Tibial artery (tissue), 4 donors: ENCODE results near the gene WBP4.
A peak's percentile ranks its signal among the peaks of the same experiment; 100 is the strongest.

Experiments
- DNase-seq, 2 donors: peaks; one replicate each; pipeline ENCODE4 v3.0.0-alpha.2; 2019
- H3K27ac ChIP-seq, 2 donors: fragments of 200-600 bp; sonication (generic) in 1 of 2; 1 replicate in 1 of 2; 2 replicates in 1 of 2; pipeline ENCODE4 v1.5.1; 2018 to 2019; ENCODE audit warnings: mild to moderate bottlenecking in 1 of 2
- H3K27me3 ChIP-seq, 2 donors: fragments of 200-600 bp; sonication (generic) in 1 of 2; one replicate each; pipeline versions ENCODE4 v1.5.1 to v1.6.0; 2016 to 2019
- H3K36me3 ChIP-seq, 3 donors: fragments of 200-600 bp; sonication (generic) in 2 of 3; one replicate each; pipeline ENCODE4 v1.5.1; 2016 to 2019; ENCODE audit warnings: mild to moderate bottlenecking in 2 of 3
- H3K4me1 ChIP-seq, 4 donors: fragments of 200-600 bp; sonication (generic) in 2 of 4; 1 replicate in 3 of 4; 2 replicates in 1 of 4; pipeline ENCODE4 v1.5.1; 2016 to 2019
- H3K4me3 ChIP-seq, 2 donors: fragments of 200-600 bp; sonication (generic) in 1 of 2; 1 replicate in 1 of 2; 2 replicates in 1 of 2; pipeline ENCODE4 v1.5.1; 2018 to 2019; ENCODE audit warnings: mild to moderate bottlenecking in 2 of 2
- H3K9me3 ChIP-seq, 3 donors: fragments of 200-600 bp; sonication (generic) in 1 of 3; one replicate each; pipeline ENCODE4 v1.5.1; 2016 to 2019
- intact Hi-C: fragments of 100-400 bp; cut with DNase I; formaldehyde crosslinking; loops from one replicate; pipeline ENCODE4 v1.15.0; 2023; ENCODE audit warnings: low total_unique reads
- TF ChIP-seq, protein P1 (sequence below), 2 experiments: fragments of 200-600 bp in 1 of 2; fragments of 450-650 bp in 1 of 2; IDR thresholded peaks; one replicate each; pipeline ENCODE4 v1.5.1; 2017 to 2019; ENCODE audit warnings: antibody characterized with exemption in 2 of 2, mild to moderate bottlenecking in 1 of 2, moderate library complexity in 1 of 2

Gene WBP4

DNA sequence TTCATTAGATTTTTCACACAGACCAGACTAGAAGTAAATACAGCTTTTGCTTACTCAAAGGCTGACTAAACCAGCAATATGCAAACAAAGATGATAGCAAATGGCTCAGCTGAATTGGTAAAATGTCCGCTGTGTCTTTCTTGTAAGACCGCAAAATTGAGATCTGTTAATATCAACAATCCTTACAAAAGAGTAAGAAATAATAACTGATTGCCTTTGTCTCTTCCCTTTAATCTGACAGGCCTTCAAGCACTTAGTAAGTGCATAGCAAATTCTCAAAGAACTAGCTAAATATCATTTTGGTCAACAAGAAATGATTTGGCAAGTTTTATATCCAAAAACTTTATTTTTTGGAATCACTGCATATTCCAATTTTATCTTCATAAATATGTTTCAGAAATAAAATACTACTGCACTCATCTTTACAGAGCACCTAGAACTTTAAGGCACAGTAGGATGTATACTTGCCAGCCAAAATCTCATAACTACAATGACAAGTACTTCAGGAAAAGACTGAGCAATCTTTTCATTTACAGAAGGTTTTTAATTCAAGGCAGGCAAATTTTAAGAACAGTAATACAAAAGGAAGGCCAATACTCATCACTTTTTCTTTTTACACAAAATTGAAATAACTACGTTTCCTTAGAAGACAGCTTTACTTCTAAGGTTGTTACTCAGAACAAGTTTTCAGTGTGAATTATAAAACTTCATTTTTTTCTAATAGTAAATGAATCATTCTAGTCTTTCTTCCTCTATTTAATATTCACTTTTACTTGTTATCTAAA is 43.3 kb upstream of the WBP4 start:
- intact Hi-C loops: no loop called here
- Histone ChIP-seq H3K4me1 (peaks cover 0 to 42% (median 9%) of the 10 kb centered on the region in 4 donors), H3K27ac (peak overlapping the region; percentile 22 to 44), H3K27me3 (no peaks in the 10 kb centered on the region), H3K4me3 (peak overlapping the region; percentile 6 to 15), H3K9me3 (no peaks in the 10 kb centered on the region), H3K36me3 (no peaks in the 10 kb centered on the region)
- TF ChIP-seq, protein P1, sequence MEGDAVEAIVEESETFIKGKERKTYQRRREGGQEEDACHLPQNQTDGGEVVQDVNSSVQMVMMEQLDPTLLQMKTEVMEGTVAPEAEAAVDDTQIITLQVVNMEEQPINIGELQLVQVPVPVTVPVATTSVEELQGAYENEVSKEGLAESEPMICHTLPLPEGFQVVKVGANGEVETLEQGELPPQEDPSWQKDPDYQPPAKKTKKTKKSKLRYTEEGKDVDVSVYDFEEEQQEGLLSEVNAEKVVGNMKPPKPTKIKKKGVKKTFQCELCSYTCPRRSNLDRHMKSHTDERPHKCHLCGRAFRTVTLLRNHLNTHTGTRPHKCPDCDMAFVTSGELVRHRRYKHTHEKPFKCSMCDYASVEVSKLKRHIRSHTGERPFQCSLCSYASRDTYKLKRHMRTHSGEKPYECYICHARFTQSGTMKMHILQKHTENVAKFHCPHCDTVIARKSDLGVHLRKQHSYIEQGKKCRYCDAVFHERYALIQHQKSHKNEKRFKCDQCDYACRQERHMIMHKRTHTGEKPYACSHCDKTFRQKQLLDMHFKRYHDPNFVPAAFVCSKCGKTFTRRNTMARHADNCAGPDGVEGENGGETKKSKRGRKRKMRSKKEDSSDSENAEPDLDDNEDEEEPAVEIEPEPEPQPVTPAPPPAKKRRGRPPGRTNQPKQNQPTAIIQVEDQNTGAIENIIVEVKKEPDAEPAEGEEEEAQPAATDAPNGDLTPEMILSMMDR (IDR thresholded peaks at IDR 0.05): no peak
- DNase-seq: no peak

GRCh38 chr13:41018602-41018948 is 42.7 kb upstream of the WBP4 start:
- DNase-seq: no peak
- no peaks in the 10 kb centered on the region for H3K36me3 ChIP-seq
- peak overlapping the region; percentile 6 to 15 for H3K4me3 ChIP-seq
- H3K4me1 ChIP-seq: peaks cover 0 to 46% (median 9%) of the 10 kb centered on the region in 4 donors
- H3K27ac ChIP-seq: peak overlapping the region; percentile 44
- no peaks in the 10 kb centered on the region for H3K9me3 ChIP-seq
- TF ChIP-seq, protein P1 (IDR thresholded peaks at IDR 0.05): no peak
- no peaks in the 10 kb centered on the region for H3K27me3 ChIP-seq
- intact Hi-C loops: no loop called here

GRCh38 chr13:41019011-41019487 is 42.3 kb upstream of the WBP4 start, which contains the start of gene ELF1:
Gene ELF1, minus strand, starts transcription at chr13:41019316. Its CDS starts 37,262 bp downstream, at chr13:40982054.
- peak in 1 of 2 donors; percentile 49 for DNase-seq
- Histone ChIP-seq H3K27ac (peak within 1 kb of the TSS; percentile 44), H3K9me3 (no peaks in the 10 kb centered on the region), H3K27me3 (no peaks in the 10 kb centered on the region), H3K4me1 (peaks cover 0 to 49% (median 9%) of the 10 kb centered on the region in 4 donors), H3K4me3 (peak within 1 kb of the TSS; percentile 6 to 15), H3K36me3 (no peaks in the 10 kb centered on the region)
- intact Hi-C loops: no loop called here
- TF ChIP-seq, protein P1 (IDR thresholded peaks at IDR 0.05): no peak

GRCh38 chr13:41019578-41020347 is 41.5 kb upstream of the WBP4 start:
- Histone ChIP-seq H3K4me3 (no peak overlapping the region), H3K27me3 (no peaks in the 10 kb centered on the region), H3K4me1 (peaks cover 0 to 49% (median 9%) of the 10 kb centered on the region in 4 donors), H3K27ac (peak overlapping the region in 1 of 2 donors; percentile 1), H3K36me3 (no peaks in the 10 kb centered on the region), H3K9me3 (no peaks in the 10 kb centered on the region)
- no peak for DNase-seq
- intact Hi-C loops: no loop called here
- TF ChIP-seq, protein P1 (IDR thresholded peaks at IDR 0.05): no peak

GRCh38 chr13:41025518-41025917 is 35.8 kb upstream of the WBP4 start:
- H3K36me3 ChIP-seq: peaks cover 0 to 5% (median 0%) of the 10 kb centered on the region in 3 donors
- DNase-seq: no peak
- H3K9me3 ChIP-seq: no peaks in the 10 kb centered on the region
- H3K4me3 ChIP-seq: no peak overlapping the region
- intact Hi-C loops: no loop called here
- no peak overlapping the region for H3K27ac ChIP-seq
- H3K27me3 ChIP-seq: no peaks in the 10 kb centered on the region
- peaks cover 0 to 29% (median 10%) of the 10 kb centered on the region in 4 donors for H3K4me1 ChIP-seq
- TF ChIP-seq, protein P1 (IDR thresholded peaks at IDR 0.05): no peak
